ENCODE data around the gene LAMA3.

DNA sequence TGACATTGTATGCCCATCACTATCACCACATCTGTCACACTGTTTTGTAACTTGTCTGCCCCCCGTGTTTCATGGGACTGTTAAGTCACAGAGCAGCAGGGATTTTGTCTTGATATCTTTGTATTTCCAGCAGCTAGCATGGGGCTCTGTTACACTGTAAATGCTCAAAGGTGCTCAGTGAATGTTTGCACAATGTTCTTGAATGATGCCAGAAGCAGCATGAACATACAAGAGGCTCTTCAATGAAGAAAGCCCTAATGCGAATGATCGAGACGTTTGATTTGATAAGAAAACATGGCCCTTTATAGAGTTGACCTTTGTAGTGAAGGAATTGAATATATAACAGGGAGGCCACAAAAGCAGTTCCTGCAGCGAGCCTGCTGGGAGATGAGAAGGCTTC lies 204.4 kb downstream of the LAMA3 start:
- TF ChIP-seq CTCF (IDR thresholded peaks at IDR 0.05) (no peak), POLR2A (IDR thresholded peaks at IDR 0.05) (no peak)

Measured in Peyer's patch (tissue), 4 donors.